GM12878 (cell line): ENCODE measurements around the gene PHLDB3. TPM values are rescaled to one million over a fixed set of nuclear protein-coding genes. Genes with fewer than 3 reads are reported as not detected.
A peak's percentile ranks its signal among the peaks of the same experiment; 100 is the strongest.

Source experiments
- ATF2 ChIP-seq: IDR thresholded peaks from 2 replicates; pipeline ENCODE4 v1.6.1; 2012; ENCODE audit warnings: low read length, inconsistent platforms
- BCL11A ChIP-seq: IDR thresholded peaks from 2 replicates; pipeline ENCODE4 v1.6.1; 2011; ENCODE audit warnings: low read depth, low read length
- CHD4 ChIP-seq: fragments of 200-600 bp; sonication (generic); IDR thresholded peaks from 2 replicates; pipeline ENCODE4 v1.6.1; 2016; ENCODE audit warnings: mild to moderate bottlenecking
- CREM ChIP-seq: IDR thresholded peaks from 2 replicates; pipeline ENCODE4 v1.6.1; 2014; ENCODE audit warnings: antibody characterized with exemption, low read depth
- GATAD2B ChIP-seq: fragments of 450-650 bp; conservative IDR thresholded peaks from 2 replicates; pipeline ENCODE4 v1.6.1; 2017; ENCODE audit warnings: low read depth, mild to moderate bottlenecking, moderate library complexity
- JUND ChIP-seq: IDR thresholded peaks from 2 replicates; pipeline ENCODE4 v1.6.1; 2012; ENCODE audit warnings: low read depth, mild to moderate bottlenecking, low read length, improper control_type of control experiment, moderate library complexity
- MXI1 ChIP-seq: fragments of 150-350 bp; IDR thresholded peaks from 2 replicates; pipeline ENCODE4 v1.6.1; 2011; ENCODE audit warnings: low read depth, mild to moderate bottlenecking, inconsistent platforms, low read length, improper control_type of control experiment
- NR2C2 ChIP-seq: IDR thresholded peaks from 2 replicates; pipeline ENCODE4 v1.6.1; 2011; ENCODE audit warnings: borderline replicate concordance, low read depth; ENCODE audit not compliant: control insufficient read depth, insufficient read length
- POLR2AphosphoS5 ChIP-seq: IDR thresholded peaks from 2 replicates; pipeline ENCODE4 v1.6.1; 2011; ENCODE audit warnings: mild to moderate bottlenecking, low read length, inconsistent platforms
- RBBP5 ChIP-seq: fragments of 200-600 bp; sonication (generic); conservative IDR thresholded peaks from 2 replicates; pipeline ENCODE4 v1.6.1; 2016
- RELA ChIP-seq: fragments of 450-650 bp; IDR thresholded peaks from 2 replicates; pipeline ENCODE4 v1.8.0; 2014; ENCODE audit warnings: borderline replicate concordance; ENCODE audit not compliant: partially characterized antibody
- RFX5 ChIP-seq: IDR thresholded peaks from 2 replicates; pipeline ENCODE4 v1.6.1; 2011; ENCODE audit warnings: low read depth, low read length, improper control_type of control experiment
- SIN3A ChIP-seq: IDR thresholded peaks from 2 replicates; pipeline ENCODE4 v1.6.1; 2012; ENCODE audit warnings: low read depth, low read length, improper control_type of control experiment
- SMC3 ChIP-seq: IDR thresholded peaks from 2 replicates; pipeline ENCODE4 v1.6.1; 2011; ENCODE audit warnings: low read length, improper control_type of control experiment, borderline replicate concordance
- TARDBP ChIP-seq: IDR thresholded peaks from 2 replicates; pipeline ENCODE4 v1.6.1; 2016; ENCODE audit warnings: borderline replicate concordance
- ZBED1 ChIP-seq: IDR thresholded peaks from 2 replicates; pipeline ENCODE4 v1.6.1; 2016; ENCODE audit warnings: borderline replicate concordance
- ZNF217 ChIP-seq: fragments of 450-650 bp; IDR thresholded peaks from 2 replicates; pipeline ENCODE4 v1.6.1; 2017; ENCODE audit warnings: antibody characterized with exemption, mild to moderate bottlenecking
- polyA plus RNA-seq, 11 experiments: library from polyadenylated mRNA; depleted of rRNA in 4 of 11; unstranded in 6 of 11; stranded (reverse) in 5 of 11; fragments of >200 nt; fragmentation: Nextera tagmentation in 4 of 11; fragmentation: Illumina TruSeq in 1 of 11; extraction: Ambion mirVana in 4 of 11; extraction: Trizol in 1 of 11; gene quantifications; 1 replicate in 1 of 11; 2 replicates in 10 of 11; pipeline versions ENCODE4 v1.2.1 to v1.2.3, GENCODE V29; 2011 to 2016; ENCODE audit warnings: inconsistent platforms in 2 of 11, missing spikeins in 2 of 11, low read depth in 1 of 11
- total RNA-seq, 4 experiments: library from RNA; depleted of rRNA in 3 of 4; stranded (reverse); fragments of >200 nt in 3 of 4; fragmentation: Illumina TruSeq in 1 of 4; extraction: Trizol in 1 of 4; gene quantifications; 2 replicates each; pipeline versions ENCODE4 v1.2.1 to v1.2.3, GENCODE V29; 2013 to 2021
- TF ChIP-seq, protein P1 (sequence below): fragments of 450-650 bp; IDR thresholded peaks from 2 replicates; pipeline ENCODE4 v1.6.1; 2016; ENCODE audit warnings: mild to moderate bottlenecking
- TF ChIP-seq, protein P2 (sequence below): IDR thresholded peaks from 2 replicates; pipeline ENCODE4 v1.6.1; 2012; ENCODE audit warnings: low read depth, low read length, improper control_type of control experiment
- TF ChIP-seq, protein P3 (sequence below): fragments of 450-650 bp; IDR thresholded peaks from 2 replicates; pipeline ENCODE4 v1.6.1; 2017; ENCODE audit warnings: mild to moderate bottlenecking
- TF ChIP-seq, protein P4 (sequence below): IDR thresholded peaks from 2 replicates; pipeline ENCODE4 v1.6.1; 2011; ENCODE audit warnings: low read depth, mild to moderate bottlenecking, low read length, moderate library complexity, borderline replicate concordance; ENCODE audit errors: extremely low read depth
- TF ChIP-seq, protein P5 (sequence below): fragments of 150-350 bp; IDR thresholded peaks from 2 replicates; pipeline ENCODE4 v1.6.1; 2016; ENCODE audit warnings: low read depth, low read length

PHLDB3 gene
- total and polyA plus RNA-seq, 10 of the 15 experiments (the other 5 are each of a cell fraction or from before 2014, with no cell fraction given): 0.13 to 13.0 (median 5.5) TPM

- TF ChIP-seq, protein P1, sequence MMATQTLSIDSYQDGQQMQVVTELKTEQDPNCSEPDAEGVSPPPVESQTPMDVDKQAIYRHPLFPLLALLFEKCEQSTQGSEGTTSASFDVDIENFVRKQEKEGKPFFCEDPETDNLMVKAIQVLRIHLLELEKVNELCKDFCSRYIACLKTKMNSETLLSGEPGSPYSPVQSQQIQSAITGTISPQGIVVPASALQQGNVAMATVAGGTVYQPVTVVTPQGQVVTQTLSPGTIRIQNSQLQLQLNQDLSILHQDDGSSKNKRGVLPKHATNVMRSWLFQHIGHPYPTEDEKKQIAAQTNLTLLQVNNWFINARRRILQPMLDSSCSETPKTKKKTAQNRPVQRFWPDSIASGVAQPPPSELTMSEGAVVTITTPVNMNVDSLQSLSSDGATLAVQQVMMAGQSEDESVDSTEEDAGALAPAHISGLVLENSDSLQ: no peak
- TF ChIP-seq JUND (no peak), ZNF217 (no peak), CREM (peak; percentile 65; the same call in 1 of the 2 replicates), NR2C2 (no peak), TARDBP (0 out of 2 replicates have a peak, but pooled peaks have one; percentile 30), RELA (no peak), CHD4 (no peak), SIN3A (peak; percentile 43; the same call in 1 of the 2 replicates), SMC3 (no peak), BCL11A (no peak), MXI1 (peak; percentile 65; the same call in 1 of the 2 replicates), RBBP5 (no peak), ATF2 (no peak), ZBED1 (0 out of 2 replicates have a peak, but pooled peaks have one; percentile 46), POLR2AphosphoS5 (peak; percentile 41; the same call in 1 of the 2 replicates), RFX5 (no peak), GATAD2B (peak; percentile 83; the same call in 1 of the 2 replicates)
- TF ChIP-seq, protein P2, sequence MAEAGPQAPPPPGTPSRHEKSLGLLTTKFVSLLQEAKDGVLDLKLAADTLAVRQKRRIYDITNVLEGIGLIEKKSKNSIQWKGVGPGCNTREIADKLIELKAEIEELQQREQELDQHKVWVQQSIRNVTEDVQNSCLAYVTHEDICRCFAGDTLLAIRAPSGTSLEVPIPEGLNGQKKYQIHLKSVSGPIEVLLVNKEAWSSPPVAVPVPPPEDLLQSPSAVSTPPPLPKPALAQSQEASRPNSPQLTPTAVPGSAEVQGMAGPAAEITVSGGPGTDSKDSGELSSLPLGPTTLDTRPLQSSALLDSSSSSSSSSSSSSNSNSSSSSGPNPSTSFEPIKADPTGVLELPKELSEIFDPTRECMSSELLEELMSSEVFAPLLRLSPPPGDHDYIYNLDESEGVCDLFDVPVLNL: no peak
- TF ChIP-seq, protein P3, sequence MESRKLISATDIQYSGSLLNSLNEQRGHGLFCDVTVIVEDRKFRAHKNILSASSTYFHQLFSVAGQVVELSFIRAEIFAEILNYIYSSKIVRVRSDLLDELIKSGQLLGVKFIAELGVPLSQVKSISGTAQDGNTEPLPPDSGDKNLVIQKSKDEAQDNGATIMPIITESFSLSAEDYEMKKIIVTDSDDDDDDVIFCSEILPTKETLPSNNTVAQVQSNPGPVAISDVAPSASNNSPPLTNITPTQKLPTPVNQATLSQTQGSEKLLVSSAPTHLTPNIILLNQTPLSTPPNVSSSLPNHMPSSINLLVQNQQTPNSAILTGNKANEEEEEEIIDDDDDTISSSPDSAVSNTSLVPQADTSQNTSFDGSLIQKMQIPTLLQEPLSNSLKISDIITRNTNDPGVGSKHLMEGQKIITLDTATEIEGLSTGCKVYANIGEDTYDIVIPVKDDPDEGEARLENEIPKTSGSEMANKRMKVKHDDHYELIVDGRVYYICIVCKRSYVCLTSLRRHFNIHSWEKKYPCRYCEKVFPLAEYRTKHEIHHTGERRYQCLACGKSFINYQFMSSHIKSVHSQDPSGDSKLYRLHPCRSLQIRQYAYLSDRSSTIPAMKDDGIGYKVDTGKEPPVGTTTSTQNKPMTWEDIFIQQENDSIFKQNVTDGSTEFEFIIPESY: no peak
- TF ChIP-seq, protein P4, sequence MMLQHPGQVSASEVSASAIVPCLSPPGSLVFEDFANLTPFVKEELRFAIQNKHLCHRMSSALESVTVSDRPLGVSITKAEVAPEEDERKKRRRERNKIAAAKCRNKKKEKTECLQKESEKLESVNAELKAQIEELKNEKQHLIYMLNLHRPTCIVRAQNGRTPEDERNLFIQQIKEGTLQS: no peak
- TF ChIP-seq, protein P5, sequence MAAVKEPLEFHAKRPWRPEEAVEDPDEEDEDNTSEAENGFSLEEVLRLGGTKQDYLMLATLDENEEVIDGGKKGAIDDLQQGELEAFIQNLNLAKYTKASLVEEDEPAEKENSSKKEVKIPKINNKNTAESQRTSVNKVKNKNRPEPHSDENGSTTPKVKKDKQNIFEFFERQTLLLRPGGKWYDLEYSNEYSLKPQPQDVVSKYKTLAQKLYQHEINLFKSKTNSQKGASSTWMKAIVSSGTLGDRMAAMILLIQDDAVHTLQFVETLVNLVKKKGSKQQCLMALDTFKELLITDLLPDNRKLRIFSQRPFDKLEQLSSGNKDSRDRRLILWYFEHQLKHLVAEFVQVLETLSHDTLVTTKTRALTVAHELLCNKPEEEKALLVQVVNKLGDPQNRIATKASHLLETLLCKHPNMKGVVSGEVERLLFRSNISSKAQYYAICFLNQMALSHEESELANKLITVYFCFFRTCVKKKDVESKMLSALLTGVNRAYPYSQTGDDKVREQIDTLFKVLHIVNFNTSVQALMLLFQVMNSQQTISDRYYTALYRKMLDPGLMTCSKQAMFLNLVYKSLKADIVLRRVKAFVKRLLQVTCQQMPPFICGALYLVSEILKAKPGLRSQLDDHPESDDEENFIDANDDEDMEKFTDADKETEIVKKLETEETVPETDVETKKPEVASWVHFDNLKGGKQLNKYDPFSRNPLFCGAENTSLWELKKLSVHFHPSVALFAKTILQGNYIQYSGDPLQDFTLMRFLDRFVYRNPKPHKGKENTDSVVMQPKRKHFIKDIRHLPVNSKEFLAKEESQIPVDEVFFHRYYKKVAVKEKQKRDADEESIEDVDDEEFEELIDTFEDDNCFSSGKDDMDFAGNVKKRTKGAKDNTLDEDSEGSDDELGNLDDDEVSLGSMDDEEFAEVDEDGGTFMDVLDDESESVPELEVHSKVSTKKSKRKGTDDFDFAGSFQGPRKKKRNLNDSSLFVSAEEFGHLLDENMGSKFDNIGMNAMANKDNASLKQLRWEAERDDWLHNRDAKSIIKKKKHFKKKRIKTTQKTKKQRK: no peak
Measured at GRCh38 chr19:43532962-43533545, 28.5 kb upstream of the PHLDB3 start, which contains the start of gene ZNF575 (continued).
